ENCODE measurements around the gene AMH. TPM values are rescaled to one million over a fixed set of nuclear protein-coding genes. Genes with fewer than 3 reads are reported as not detected.

Gene AMH
- total RNA-seq, 4 donors from 2014 or later, result 0.95 to 4.7 (median 1.6) TPM; not detected in 1

DNA sequence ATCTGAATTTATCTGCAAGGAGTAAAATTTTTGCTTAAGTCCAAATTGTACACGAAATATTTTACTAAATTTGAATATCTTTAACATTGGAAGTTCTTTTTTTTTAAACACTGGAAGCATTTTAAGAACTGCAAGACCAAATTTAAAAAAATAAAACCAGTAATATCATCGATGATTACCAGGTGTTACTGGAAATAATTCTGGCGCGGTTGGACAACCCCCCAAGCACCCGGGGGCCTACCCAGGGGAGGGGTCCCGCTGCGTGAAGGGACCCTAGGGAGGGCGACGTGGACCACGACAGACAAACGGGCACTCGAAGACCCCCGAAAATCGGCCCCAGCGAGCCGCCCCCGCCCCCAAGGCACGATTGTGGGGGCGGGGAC is 19.7 kb downstream of the AMH start:
- Histone ChIP-seq H3K4me1 (peaks cover 9 to 38% (median 28%) of the 10 kb centered on the region in 4 donors), H3K4me3 (peak overlapping the region; percentile 87 to 98 (median 92)), H3K27me3 (no peaks in the 10 kb centered on the region), H3K9me3 (no peaks in the 10 kb centered on the region), H3K36me3 (peaks cover 0 to 19% (median 0%) of the 10 kb centered on the region in 3 donors), H3K27ac (peak overlapping the region; percentile 38 to 99 (median 83))
- no peak for TF ChIP-seq POLR2A (IDR thresholded peaks at IDR 0.05)
- TF ChIP-seq CTCF (IDR thresholded peaks at IDR 0.05), result no peak
- DNase-seq, result no peak

DNA sequence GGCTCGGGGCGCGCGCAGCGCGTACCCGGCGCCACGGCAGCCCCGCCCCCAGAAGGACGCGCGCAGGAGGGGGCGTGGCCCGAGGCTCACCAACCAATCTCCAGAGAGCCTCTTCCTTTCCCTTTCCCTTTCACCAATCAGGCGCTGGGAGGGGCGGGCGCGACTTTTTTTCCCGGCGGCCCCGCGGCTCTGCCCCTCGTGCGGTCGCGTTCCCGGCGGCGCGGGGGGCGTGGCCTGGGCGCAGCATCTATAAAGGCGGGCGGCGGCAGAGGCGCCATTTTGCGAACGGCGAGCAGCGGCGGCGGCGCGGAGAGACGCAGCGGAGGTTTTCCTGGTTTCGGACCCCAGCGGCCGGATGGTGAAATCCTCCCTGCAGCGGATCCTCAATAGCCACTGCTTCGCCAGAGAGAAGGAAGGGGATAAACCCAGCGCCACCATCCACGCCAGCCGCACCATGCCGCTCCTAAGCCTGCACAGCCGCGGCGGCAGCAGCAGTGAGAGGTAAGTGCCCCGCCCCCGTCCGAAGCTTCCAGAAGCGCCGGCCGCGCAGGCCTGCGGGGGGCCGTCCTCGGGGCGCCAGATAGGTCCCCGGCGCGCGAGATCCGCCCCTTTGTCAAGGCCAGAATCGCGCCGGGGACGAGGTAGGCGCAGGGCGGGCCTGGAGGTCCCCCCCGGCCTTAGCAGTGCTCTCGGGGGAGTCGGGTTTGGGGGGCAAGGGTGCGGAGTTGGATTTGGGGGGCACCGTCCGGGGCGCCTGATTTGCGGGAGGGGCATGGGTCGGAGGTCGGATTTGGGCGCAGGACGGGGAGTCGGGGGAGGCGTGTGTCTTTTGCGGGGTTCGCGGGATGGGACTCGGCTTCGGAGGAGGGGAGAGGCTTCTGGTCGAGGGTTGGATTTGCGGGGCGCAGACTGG is 20.4 kb downstream of the AMH start:
- peak; percentile 97 to 99 (median 99) for DNase-seq
- Histone ChIP-seq H3K9me3 (no peaks in the 10 kb centered on the region), H3K4me1 (peaks cover 11 to 44% (median 30%) of the 10 kb centered on the region in 4 donors), H3K27me3 (no peaks in the 10 kb centered on the region), H3K36me3 (peaks cover 0 to 19% (median 0%) of the 10 kb centered on the region in 3 donors), H3K4me3 (peak overlapping the region; percentile 87 to 98 (median 92)), H3K27ac (peak overlapping the region; percentile 98 to 99 (median 98))
- TF ChIP-seq POLR2A (IDR thresholded peaks at IDR 0.05) (peak; percentile 100), CTCF (IDR thresholded peaks at IDR 0.05) (peak in 4 of 6 experiments; percentile 38 to 65 (median 56))

GRCh38 chr19:2270157-2270422 is 21.0 kb downstream of the AMH start:
- Histone ChIP-seq H3K36me3 (peaks cover 0 to 19% (median 0%) of the 10 kb centered on the region in 3 donors), H3K27me3 (no peaks in the 10 kb centered on the region), H3K4me1 (peaks cover 11 to 48% (median 32%) of the 10 kb centered on the region in 4 donors), H3K27ac (peak overlapping the region; percentile 98 to 99 (median 98)), H3K4me3 (peak overlapping the region; percentile 87 to 98 (median 92)), H3K9me3 (no peaks in the 10 kb centered on the region)
- no peak for TF ChIP-seq CTCF (IDR thresholded peaks at IDR 0.05)
- no peak for TF ChIP-seq POLR2A (IDR thresholded peaks at IDR 0.05)
- peak in 2 of 3 donors; percentile 67 to 74 for DNase-seq

DNA sequence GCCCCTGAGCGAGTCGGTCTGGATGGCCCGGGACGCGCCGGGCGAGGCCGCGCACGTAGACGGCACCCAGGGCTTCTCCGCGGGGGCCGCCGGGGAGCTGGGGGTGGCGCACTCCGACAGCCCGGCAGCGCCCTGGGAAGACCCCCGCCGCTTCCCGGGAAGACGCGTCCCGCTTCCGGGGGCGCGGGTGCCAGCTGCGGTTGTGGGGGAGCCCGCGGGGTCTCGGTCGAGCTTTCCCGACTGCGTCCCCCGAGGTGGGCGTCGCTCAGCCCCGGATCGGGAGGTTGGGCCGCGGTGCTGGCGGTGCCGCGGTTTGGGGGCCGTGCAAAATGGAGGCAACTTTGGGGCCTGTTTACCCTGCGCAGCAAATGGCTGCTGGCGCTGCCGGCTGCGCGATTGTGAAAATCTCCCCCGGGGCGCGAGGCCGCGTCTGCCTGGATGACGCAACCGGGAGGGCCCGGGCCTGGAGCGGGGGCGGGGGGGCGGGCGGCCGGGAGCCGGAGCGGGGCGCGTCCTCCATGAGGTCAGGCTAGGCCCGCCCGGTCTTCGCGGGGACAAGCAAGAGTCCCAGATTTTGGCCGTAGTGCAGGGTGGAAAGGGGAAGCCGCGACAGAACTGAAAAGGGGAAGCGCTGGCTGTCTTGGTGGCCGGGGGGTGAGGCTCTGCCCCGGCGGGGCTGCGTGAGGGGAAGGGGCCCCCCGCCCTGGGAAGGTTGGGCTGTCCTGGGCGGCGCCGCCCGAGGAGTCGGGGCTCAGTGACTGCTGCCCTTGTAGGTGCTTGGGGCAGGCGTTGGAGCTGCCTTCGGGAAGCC is 21.5 kb downstream of the AMH start:
- peak; percentile 70 to 90 (median 87) for DNase-seq
- peaks cover 11 to 53% (median 34%) of the 10 kb centered on the region in 4 donors for H3K4me1 ChIP-seq
- peaks cover 0 to 19% (median 0%) of the 10 kb centered on the region in 3 donors for H3K36me3 ChIP-seq
- peak overlapping the region; percentile 98 to 99 (median 98) for H3K27ac ChIP-seq
- TF ChIP-seq POLR2A (IDR thresholded peaks at IDR 0.05), result peak; percentile 47 to 69
- TF ChIP-seq CTCF (IDR thresholded peaks at IDR 0.05), result no peak
- H3K4me3 ChIP-seq, result peak overlapping the region; percentile 87 to 98 (median 92)
- H3K9me3 ChIP-seq, result no peaks in the 10 kb centered on the region
- H3K27me3 ChIP-seq, result no peaks in the 10 kb centered on the region

DNA sequence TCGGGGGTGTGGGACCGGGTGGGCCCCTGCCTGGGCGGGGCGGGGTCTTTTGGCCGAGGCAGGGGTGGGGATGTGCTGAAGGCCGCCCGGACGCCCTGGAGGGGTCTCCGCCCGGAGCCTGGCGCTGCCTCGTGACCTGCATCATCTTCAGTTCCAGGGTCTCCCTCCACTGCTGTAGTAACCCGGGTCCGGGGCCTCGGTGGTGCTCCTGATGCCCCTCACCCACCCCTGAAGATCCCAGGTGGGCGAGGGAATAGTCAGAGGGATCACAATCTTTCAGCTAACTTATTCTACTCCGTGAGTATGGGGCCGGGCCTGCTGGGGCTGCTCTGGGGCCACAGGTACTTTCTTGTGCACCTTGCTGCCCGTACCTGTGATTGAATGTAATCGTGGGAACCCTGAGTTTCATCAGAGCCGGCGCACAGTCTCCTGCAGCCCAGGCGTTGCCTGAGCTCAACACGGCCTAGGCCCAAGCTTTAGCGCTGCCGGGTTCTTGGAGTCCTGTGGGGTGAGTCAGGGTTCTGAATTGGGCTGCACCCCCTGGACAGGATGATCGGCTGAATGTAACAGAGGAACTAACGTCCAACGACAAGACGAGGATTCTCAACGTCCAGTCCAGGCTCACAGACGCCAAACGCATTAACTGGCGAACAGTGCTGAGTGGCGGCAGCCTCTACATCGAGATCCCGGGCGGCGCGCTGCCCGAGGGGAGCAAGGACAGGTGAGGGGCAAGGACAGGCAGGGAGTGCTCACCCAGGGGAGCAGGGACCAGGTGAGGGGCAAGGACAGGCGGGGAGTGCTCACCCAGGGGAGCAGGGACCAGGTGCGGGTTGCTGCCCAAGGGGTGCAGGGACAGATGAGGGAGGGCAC is 22.3 kb downstream of the AMH start:
- Histone ChIP-seq H3K36me3 (peaks cover 0 to 19% (median 0%) of the 10 kb centered on the region in 3 donors), H3K4me1 (peaks cover 9 to 60% (median 33%) of the 10 kb centered on the region in 4 donors), H3K9me3 (no peaks in the 10 kb centered on the region), H3K27me3 (no peaks in the 10 kb centered on the region), H3K4me3 (peak overlapping the region; percentile 87 to 98 (median 92)), H3K27ac (peak overlapping the region; percentile 98 to 99 (median 98))
- peak in 1 of 3 donors; percentile 64 for DNase-seq
- TF ChIP-seq CTCF (IDR thresholded peaks at IDR 0.05) (no peak), POLR2A (IDR thresholded peaks at IDR 0.05) (no peak)

Data from Peyer's patch (tissue), 4 donors.